ENCODE results near the gene PRH2. TPM values are rescaled to one million over a fixed set of nuclear protein-coding genes. Genes with fewer than 3 reads are reported as not detected.

The PRH2 gene
- total RNA-seq, 3 donors from 2014 or later: 0.73 TPM; not detected in 2

DNA sequence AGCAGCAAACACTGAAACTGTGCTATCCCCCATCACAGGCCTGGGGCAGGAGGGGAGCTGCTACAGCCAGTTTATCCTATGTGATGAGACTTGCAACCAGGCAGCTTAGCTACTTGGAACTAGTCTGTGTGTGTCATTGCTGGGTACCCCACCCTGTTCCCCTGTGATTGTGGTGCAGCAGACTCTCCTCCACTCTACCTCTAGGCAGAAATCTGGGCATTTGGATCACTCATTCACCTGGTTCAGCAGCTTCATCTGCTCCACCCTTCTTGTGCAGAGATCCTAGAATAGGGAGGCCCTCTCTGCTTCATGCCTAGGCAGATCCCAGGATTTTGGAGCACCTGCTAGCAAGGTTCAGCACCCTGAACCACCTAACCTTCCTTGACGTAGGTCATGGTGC is 28.5 kb upstream of the PRH2 start:
- ATAC-seq: no peak
- intact Hi-C loops (cut with DNase I, micrococcal nuclease): no loop called here
- H3K4me1 ChIP-seq (ENCODE audit: low read depth): no peaks in the 10 kb centered on the region

DNA sequence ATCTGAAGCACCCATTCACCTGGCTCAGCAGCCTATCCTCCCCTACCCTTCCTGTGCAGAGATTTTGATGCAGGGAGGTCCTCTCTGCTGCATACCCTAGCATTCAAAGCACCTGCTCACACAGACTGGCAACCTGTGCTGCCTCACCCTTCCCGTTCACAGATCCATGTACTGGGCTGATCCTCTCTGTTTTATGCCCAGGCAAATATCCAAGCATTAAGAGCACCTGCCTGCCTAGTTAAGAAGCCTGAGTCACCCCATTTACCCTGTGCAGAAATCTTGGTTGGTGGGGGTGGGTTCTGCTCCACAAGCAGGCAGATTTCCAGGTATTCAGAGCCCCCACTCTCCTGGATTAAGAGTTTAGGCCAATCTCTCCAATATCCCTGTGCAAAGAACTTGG is 28.1 kb upstream of the PRH2 start:
- intact Hi-C loops (cut with DNase I, micrococcal nuclease): no loop called here
- ATAC-seq: no peak
- Histone ChIP-seq H3K36me3 (ENCODE audit: low read depth) (no peaks in the 10 kb centered on the region), H3K4me1 (ENCODE audit: low read depth) (no peaks in the 10 kb centered on the region), H3K4me3 (no peak overlapping the region), H3K9me3 (peaks cover 30% of the 10 kb centered on the region)
- no peak for DNase-seq
- TF ChIP-seq, protein P1, sequence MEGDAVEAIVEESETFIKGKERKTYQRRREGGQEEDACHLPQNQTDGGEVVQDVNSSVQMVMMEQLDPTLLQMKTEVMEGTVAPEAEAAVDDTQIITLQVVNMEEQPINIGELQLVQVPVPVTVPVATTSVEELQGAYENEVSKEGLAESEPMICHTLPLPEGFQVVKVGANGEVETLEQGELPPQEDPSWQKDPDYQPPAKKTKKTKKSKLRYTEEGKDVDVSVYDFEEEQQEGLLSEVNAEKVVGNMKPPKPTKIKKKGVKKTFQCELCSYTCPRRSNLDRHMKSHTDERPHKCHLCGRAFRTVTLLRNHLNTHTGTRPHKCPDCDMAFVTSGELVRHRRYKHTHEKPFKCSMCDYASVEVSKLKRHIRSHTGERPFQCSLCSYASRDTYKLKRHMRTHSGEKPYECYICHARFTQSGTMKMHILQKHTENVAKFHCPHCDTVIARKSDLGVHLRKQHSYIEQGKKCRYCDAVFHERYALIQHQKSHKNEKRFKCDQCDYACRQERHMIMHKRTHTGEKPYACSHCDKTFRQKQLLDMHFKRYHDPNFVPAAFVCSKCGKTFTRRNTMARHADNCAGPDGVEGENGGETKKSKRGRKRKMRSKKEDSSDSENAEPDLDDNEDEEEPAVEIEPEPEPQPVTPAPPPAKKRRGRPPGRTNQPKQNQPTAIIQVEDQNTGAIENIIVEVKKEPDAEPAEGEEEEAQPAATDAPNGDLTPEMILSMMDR (IDR thresholded peaks at IDR 0.05): no peak

More for the DNA sequence above, 28.5 kb upstream of the PRH2 start:
- DNase-seq: no peak
- Histone ChIP-seq H3K9me3 (peaks cover 30% of the 10 kb centered on the region), H3K36me3 (ENCODE audit: low read depth) (no peaks in the 10 kb centered on the region), H3K4me3 (no peak overlapping the region)
- TF ChIP-seq, protein P1 (IDR thresholded peaks at IDR 0.05): no peak

DNA sequence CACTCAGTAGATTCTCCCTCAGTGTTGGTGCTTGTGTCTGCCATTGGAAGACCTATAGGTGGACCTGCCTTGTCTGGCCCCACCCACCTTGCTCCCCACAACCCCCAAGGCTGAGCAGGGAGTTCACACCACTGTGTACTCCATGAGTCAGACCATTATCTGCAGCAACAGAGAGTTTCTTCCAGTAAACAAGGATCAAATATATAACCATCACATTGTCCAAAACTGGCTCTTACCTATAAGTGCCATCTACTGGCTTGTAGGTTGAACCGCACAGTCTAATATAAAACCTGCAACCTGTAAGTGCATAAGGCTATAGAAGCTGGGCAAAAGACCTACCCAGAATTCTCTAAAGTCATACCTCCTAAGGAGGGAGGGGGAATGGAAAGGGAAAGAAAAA is 27.6 kb upstream of the PRH2 start:
- Histone ChIP-seq H3K4me1 (ENCODE audit: low read depth) (no peaks in the 10 kb centered on the region), H3K36me3 (ENCODE audit: low read depth) (no peaks in the 10 kb centered on the region), H3K9me3 (peaks cover 30% of the 10 kb centered on the region), H3K4me3 (no peak overlapping the region)
- peak; percentile 16 for ATAC-seq
- no peak for DNase-seq
- TF ChIP-seq, protein P1 (IDR thresholded peaks at IDR 0.05): no peak
- intact Hi-C loops (cut with DNase I, micrococcal nuclease): no loop called here

DNA sequence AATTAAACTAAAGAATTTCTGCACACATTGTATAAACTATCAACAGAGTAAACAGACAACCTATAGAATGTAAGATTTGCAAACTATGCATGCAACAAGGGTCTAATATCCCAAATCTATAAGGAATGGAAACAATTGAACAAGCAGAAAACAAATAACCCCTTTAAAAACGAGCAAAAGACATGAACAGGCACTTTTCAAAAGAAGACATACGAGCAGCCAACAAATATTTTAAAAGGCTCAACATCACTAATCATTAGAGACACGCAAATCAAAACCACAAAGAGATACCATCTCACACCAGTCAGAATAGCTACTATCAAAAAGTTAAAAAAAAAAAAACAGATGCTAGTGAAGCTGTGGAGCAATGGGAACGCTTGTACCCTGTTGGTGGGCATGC is 24.4 kb upstream of the PRH2 start:
- intact Hi-C loops (cut with DNase I, micrococcal nuclease): no loop called here
- peaks cover 30% of the 10 kb centered on the region for H3K9me3 ChIP-seq
- no peak for DNase-seq

DNA sequence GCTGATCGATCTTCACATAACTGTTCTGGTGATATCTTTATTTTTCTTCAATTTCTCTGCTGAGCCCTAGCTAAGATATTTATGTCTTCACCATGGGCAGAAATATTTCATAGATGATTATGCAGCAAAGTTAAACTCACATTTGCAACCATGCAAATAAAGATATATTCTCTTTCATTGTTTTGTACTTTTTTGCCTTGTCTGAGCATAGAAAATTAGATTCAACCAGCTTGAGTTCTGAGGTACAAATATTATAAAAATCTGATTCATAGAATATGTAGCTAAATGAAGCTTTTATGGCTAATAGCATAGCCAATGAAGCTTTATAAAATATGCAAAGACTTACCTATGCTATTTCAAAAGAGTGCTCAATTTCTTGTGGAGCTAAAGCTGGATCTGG is 19.6 kb upstream of the PRH2 start, which contains the start of gene TAS2R13:
Gene TAS2R13, minus strand, starts transcription at position 101 of the 400 bp plus-strand sequence. CDS start 264 bp downstream, outside the sequence.
- DNase-seq (no peak), ATAC-seq (no peak)
- Histone ChIP-seq H3K9me3 (peaks cover 8% of the 10 kb centered on the region), H3K36me3 (ENCODE audit: low read depth) (no peaks in the 10 kb centered on the region), H3K4me1 (ENCODE audit: low read depth) (no peaks in the 10 kb centered on the region), H3K4me3 (no peak within 1 kb of the TSS)
- intact Hi-C loops (cut with DNase I, micrococcal nuclease): no loop called here
- TF ChIP-seq, protein P1 (IDR thresholded peaks at IDR 0.05): no peak

More for the DNA sequence above, 24.4 kb upstream of the PRH2 start:
- Histone ChIP-seq H3K4me1 (ENCODE audit: low read depth) (no peaks in the 10 kb centered on the region), H3K36me3 (ENCODE audit: low read depth) (no peaks in the 10 kb centered on the region), H3K4me3 (no peak overlapping the region)
- ATAC-seq: no peak
- TF ChIP-seq, protein P1 (IDR thresholded peaks at IDR 0.05): no peak

DNA sequence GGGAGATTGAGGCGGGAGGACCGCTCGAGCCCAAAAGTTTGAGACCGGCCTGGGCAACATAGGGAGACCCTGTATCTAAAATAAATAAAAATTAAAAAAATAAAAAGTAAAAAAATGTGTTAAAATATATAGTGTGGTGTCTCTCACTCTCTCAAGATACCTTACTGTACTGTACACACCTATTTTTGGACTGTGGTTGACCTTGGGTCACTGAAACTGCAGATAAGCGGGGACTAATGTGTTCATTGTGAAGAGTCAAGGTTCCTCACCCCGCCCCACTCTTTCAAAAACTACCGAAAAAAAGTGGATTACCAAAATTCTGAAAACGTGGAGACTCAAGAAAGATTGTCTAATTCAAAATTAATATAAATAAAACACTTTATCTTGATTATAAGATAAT is 18.7 kb upstream of the PRH2 start:
- DNase-seq (no peak), ATAC-seq (no peak)
- H3K9me3 ChIP-seq: no peaks in the 10 kb centered on the region
- intact Hi-C loops (cut with DNase I, micrococcal nuclease): no loop called here
- TF ChIP-seq, protein P1 (IDR thresholded peaks at IDR 0.05): no peak
- no peaks in the 10 kb centered on the region for H3K36me3 ChIP-seq (ENCODE audit: low read depth)
- H3K4me1 ChIP-seq (ENCODE audit: low read depth): no peaks in the 10 kb centered on the region
- H3K4me3 ChIP-seq: no peak overlapping the region

Data from mucosa of descending colon (tissue), 3 donors.